OCI-LY3 (cell line): ENCODE measurements around the gene FYN.

Experiments
- EZH2phosphoT487 ChIP-seq: fragments of 200-600 bp; shearing (Covaris generic); IDR thresholded peaks from 2 replicates; pipeline ENCODE4 v1.6.1; 2018; ENCODE audit warnings: antibody characterized with exemption, mixed run types, low read depth
- TF ChIP-seq, protein P1 (sequence below): fragments of 200-600, 300-600 bp; sonication (generic); IDR thresholded peaks from 2 replicates; pipeline ENCODE4 v1.5.1; 2014; ENCODE audit warnings: antibody characterized with exemption, low read length, low read depth

DNA sequence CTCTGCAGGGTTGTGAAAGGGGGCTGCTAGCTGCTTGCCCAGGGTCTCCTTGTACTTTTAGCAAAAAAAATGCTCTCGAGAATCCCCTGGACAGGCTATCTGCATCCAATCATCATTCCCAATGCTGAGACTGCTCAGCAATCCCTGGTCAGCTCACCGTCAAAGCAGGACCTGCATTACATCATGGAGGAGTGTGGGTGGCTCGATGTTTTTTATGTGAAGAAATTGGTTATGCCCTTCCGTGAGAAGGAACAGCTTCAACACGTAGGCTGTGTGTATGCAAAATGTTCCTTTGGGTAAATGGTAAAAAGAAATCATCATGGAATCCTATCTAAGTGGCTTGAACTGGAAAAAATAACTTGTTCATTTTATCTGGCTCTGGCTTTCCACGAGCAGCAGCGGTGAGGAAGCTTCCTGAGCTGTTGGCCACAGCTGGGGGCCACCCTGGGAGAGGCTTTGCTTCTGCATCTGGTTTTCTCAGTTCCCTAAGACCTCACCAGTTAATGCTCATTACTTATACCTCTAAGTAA is 111.4 kb downstream of the FYN start:
- TF ChIP-seq, protein P1, sequence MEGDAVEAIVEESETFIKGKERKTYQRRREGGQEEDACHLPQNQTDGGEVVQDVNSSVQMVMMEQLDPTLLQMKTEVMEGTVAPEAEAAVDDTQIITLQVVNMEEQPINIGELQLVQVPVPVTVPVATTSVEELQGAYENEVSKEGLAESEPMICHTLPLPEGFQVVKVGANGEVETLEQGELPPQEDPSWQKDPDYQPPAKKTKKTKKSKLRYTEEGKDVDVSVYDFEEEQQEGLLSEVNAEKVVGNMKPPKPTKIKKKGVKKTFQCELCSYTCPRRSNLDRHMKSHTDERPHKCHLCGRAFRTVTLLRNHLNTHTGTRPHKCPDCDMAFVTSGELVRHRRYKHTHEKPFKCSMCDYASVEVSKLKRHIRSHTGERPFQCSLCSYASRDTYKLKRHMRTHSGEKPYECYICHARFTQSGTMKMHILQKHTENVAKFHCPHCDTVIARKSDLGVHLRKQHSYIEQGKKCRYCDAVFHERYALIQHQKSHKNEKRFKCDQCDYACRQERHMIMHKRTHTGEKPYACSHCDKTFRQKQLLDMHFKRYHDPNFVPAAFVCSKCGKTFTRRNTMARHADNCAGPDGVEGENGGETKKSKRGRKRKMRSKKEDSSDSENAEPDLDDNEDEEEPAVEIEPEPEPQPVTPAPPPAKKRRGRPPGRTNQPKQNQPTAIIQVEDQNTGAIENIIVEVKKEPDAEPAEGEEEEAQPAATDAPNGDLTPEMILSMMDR, result no peak
- no peak for TF ChIP-seq EZH2phosphoT487
